K562 (cell line): Measurements from ENCODE around the gene PATL2. TPM values are rescaled to one million over a fixed set of nuclear protein-coding genes. Genes with fewer than 3 reads are reported as not detected.

Source experiments
- FOXM1 ChIP-seq, 2 experiments: fragments of 450-650 bp in 1 of 2; sonication (generic) in 1 of 2; formaldehyde crosslinking in 1 of 2; IDR thresholded peaks; 2 replicates each; pipeline versions ENCODE4 v1.6.1 to v1.9.0; 2017 to 2022; ENCODE audit warnings: low read depth in 2 of 2, mild to moderate bottlenecking in 2 of 2, missing genetic modification reagents in 1 of 2, moderate library complexity in 1 of 2
- GTF3C2 ChIP-seq: IDR thresholded peaks from 3 replicates; pipeline ENCODE4 v1.6.1; 2011; ENCODE audit warnings: borderline replicate concordance, mild to moderate bottlenecking, moderate library complexity; ENCODE audit not compliant: insufficient read length; ENCODE audit errors: extremely low read depth
- HNRNPH1 ChIP-seq: fragments of 200-400 bp; formaldehyde crosslinking; optimal IDR thresholded peaks from 2 replicates; pipeline ENCODE3; 2017; ENCODE audit warnings: low read depth, mild to moderate bottlenecking, low read length, moderate library complexity
- MYC ChIP-seq, 2 experiments: fragments of 250-450 bp in 1 of 2; sonication (Bioruptor Pico) in 1 of 2; IDR thresholded peaks; 2 replicates each; pipeline versions ENCODE4 v1.5.1 to v1.6.1; 2012 to 2021; ENCODE audit warnings: low read depth in 2 of 2, borderline replicate concordance in 1 of 2, improper control_type of control experiment in 1 of 2, low read length in 1 of 2, mild to moderate bottlenecking in 1 of 2, moderate library complexity in 1 of 2
- POLR2AphosphoS2 ChIP-seq: IDR thresholded peaks from 2 replicates; pipeline ENCODE4 v1.6.1; 2012; ENCODE audit warnings: low read length, improper control_type of control experiment
- POLR2B ChIP-seq: fragments of 450-650 bp; IDR thresholded peaks from 2 replicates; pipeline ENCODE4 v1.6.1; 2018; ENCODE audit warnings: low read depth; ENCODE audit not compliant: partially characterized antibody
- SUPT5H ChIP-seq: fragments of 450-650 bp; IDR thresholded peaks from 2 replicates; pipeline ENCODE4 v1.6.1; 2016
- THRB ChIP-seq: fragments of 450-650 bp; formaldehyde crosslinking; conservative IDR thresholded peaks from 2 replicates; pipeline ENCODE4 v1.4.0; 2022; ENCODE audit warnings: mild to moderate bottlenecking, missing genetic modification characterization
- YY1 ChIP-seq, 3 experiments: IDR thresholded peaks; 2 replicates each; pipeline ENCODE4 v1.6.1; 2011; ENCODE audit warnings: low read length in 2 of 3, mild to moderate bottlenecking in 2 of 3, moderate library complexity in 2 of 3, borderline replicate concordance in 1 of 3, control low read depth in 1 of 3, low read depth in 1 of 3; ENCODE audit not compliant: insufficient read depth in 3 of 3, insufficient replicate concordance in 2 of 3, control insufficient read depth in 1 of 3, insufficient read length in 1 of 3; ENCODE audit errors: extremely low read depth in 1 of 3
- ZNF146 ChIP-seq: IDR thresholded peaks from one replicate; pipeline ENCODE4 v1.6.1; 2018; ENCODE audit warnings: missing compliant biosample characterization; ENCODE audit not compliant: unreplicated experiment
- ZNF830 ChIP-seq: fragments of 250-450 bp; sonication (Bioruptor Pico); IDR thresholded peaks from 2 replicates; pipeline ENCODE4 v1.5.0; 2021; ENCODE audit warnings: mild to moderate bottlenecking
- polyA plus RNA-seq, 8 experiments: library from polyadenylated mRNA; depleted of rRNA in 4 of 8; stranded (reverse) in 5 of 8; unstranded in 3 of 8; fragments of >200 nt; fragmentation: Nextera tagmentation in 2 of 8; fragmentation: Illumina TruSeq in 1 of 8; extraction: Ambion mirVana in 2 of 8; extraction: Trizol in 1 of 8; gene quantifications; 2 replicates each; pipeline versions ENCODE4 v1.2.1 to v1.2.3, GENCODE V29; 2011 to 2014; ENCODE audit warnings: inconsistent platforms in 1 of 8, missing spikeins in 1 of 8
- total RNA-seq, 7 experiments: library from RNA; depleted of rRNA in 6 of 7; stranded (reverse); fragments of >200 nt in 6 of 7; fragmentation: Illumina TruSeq in 2 of 7; extraction: Trizol in 2 of 7; gene quantifications; 2 replicates each; pipeline versions ENCODE4 v1.2.1 to v1.2.3, GENCODE V29; 2011 to 2021; ENCODE audit warnings: low replicate concordance in 1 of 7

Gene PATL2
- total and polyA plus RNA-seq, 9 of the 15 experiments (the other 6 are each of a cell fraction or from before 2014, with no cell fraction given): 0.42 to 1.1 (median 0.86) TPM

GRCh38 chr15:44719293-44719999 is 8.3 kb upstream of the PATL2 start (continued):
- TF ChIP-seq THRB (CRISPR knock-in tag) (peak; percentile 74; the same call in 1 of the 2 replicates), ZNF146 (CRISPR knock-in tag) (no peak), MYC (IDR thresholded peaks at IDR 0.05; ENCODE audit: low read depth, low read length) (peak; percentile 54; the same call in 1 of the 2 replicates), MYC (CRISPR knock-in tag; IDR thresholded peaks at IDR 0.05; ENCODE audit: borderline replicate concordance, low read depth) (no peak), FOXM1 (IDR thresholded peaks at IDR 0.05; ENCODE audit: low read depth) (peak; percentile 85), FOXM1 (CRISPR knock-in tag; IDR thresholded peaks at IDR 0.05; ENCODE audit: low read depth) (no peak), SUPT5H (peak; percentile 57; the same call in 1 of the 2 replicates), GTF3C2 (no peak), ZNF830 (CRISPR knock-in tag) (no peak), YY1 (IDR thresholded peaks at IDR 0.05; ENCODE audit: borderline replicate concordance in 1 of 3, control insufficient read depth in 1 of 3, extremely low read depth in 1 of 3, insufficient read depth in 3 of 3, insufficient read length in 1 of 3, insufficient replicate concordance in 2 of 3, low read depth in 1 of 3, low read length in 2 of 3) (peak in 2 of 3 experiments; percentile 17 to 21), HNRNPH1 (no peak), POLR2B (peak; percentile 50), POLR2AphosphoS2 (peak; percentile 89)
